DOHH2 (cell line): ENCODE measurements around the gene KIF25.

Source experiments
- H3F3A ChIP-seq: fragments of 200-600 bp; sonication (generic), shearing (Covaris generic); 2 replicates; pipeline ENCODE4 v1.6.0; 2016; ENCODE audit warnings: antibody characterized with exemption, mild to moderate bottlenecking; ENCODE audit not compliant: control insufficient read depth, insufficient read depth
- H3K27ac ChIP-seq: fragments of 200-600 bp; sonication (generic); 2 replicates; pipeline ENCODE4 v1.5.1; 2014; ENCODE audit warnings: low read depth, mild to moderate bottlenecking, low read length, moderate library complexity
- H3K27me3 ChIP-seq: fragments of 200-600 bp; sonication (generic); 2 replicates; pipeline ENCODE4 v1.6.1; 2014; ENCODE audit warnings: mild to moderate bottlenecking, low read length, mixed read lengths; ENCODE audit not compliant: control insufficient read depth
- H3K36me3 ChIP-seq: fragments of 200-600 bp; sonication (generic); 2 replicates; pipeline ENCODE4 v1.6.1; 2014; ENCODE audit warnings: mild to moderate bottlenecking, low read length, moderate library complexity, mixed read lengths; ENCODE audit not compliant: control insufficient read depth
- H3K4me1 ChIP-seq: fragments of 200-600 bp; sonication (generic); 2 replicates; pipeline ENCODE4 v1.6.1; 2014; ENCODE audit warnings: mild to moderate bottlenecking, low read length, mixed read lengths; ENCODE audit not compliant: control insufficient read depth
- H3K4me2 ChIP-seq: fragments of 200-600 bp; sonication (generic); 2 replicates; pipeline ENCODE4 v1.6.0; 2014; ENCODE audit warnings: mild to moderate bottlenecking, low read length, moderate library complexity
- H3K4me3 ChIP-seq: fragments of 200-600 bp; sonication (generic); 2 replicates; pipeline ENCODE4 v1.5.1; 2014; ENCODE audit warnings: mild to moderate bottlenecking, low read length, mixed read lengths
- H3K79me2 ChIP-seq: fragments of 200-600 bp; sonication (generic); 2 replicates; pipeline ENCODE4 v1.6.1; 2014; ENCODE audit warnings: mild to moderate bottlenecking, low read length, mixed read lengths; ENCODE audit not compliant: control insufficient read depth
- H3K9me2 ChIP-seq: fragments of 200-600 bp; sonication (generic); replicated peaks from 2 replicates; pipeline ENCODE4 v1.6.1; 2014; ENCODE audit warnings: mild to moderate bottlenecking, low read length, mixed read lengths; ENCODE audit not compliant: control insufficient read depth
- H3K9me3 ChIP-seq: fragments of 200-600 bp; sonication (generic); 2 replicates; pipeline ENCODE4 v1.6.1; 2014; ENCODE audit warnings: antibody characterized with exemption, low read length, mixed read lengths; ENCODE audit not compliant: control insufficient read depth, insufficient read depth
- H4K20me1 ChIP-seq: fragments of 200-600 bp; sonication (generic); 2 replicates; pipeline ENCODE4 v1.6.0; 2014; ENCODE audit warnings: low read depth, mild to moderate bottlenecking, antibody characterized with exemption, low read length, moderate library complexity; ENCODE audit not compliant: control insufficient read depth, insufficient read depth
- EZH2phosphoT487 ChIP-seq: fragments of 200-600 bp; sonication (generic); IDR thresholded peaks from 2 replicates; pipeline ENCODE4 v1.6.1; 2017; ENCODE audit warnings: borderline replicate concordance, mild to moderate bottlenecking, antibody characterized with exemption, low read length, moderate library complexity, mixed read lengths
- TF ChIP-seq, protein P1 (sequence below): fragments of 200-600 bp; sonication (generic); IDR thresholded peaks from one replicate; pipeline ENCODE4 v1.5.1; 2014; ENCODE audit warnings: antibody characterized with exemption, mild to moderate bottlenecking, low read depth, low read length; ENCODE audit not compliant: poor library complexity, severe bottlenecking

KIF25 gene

DNA sequence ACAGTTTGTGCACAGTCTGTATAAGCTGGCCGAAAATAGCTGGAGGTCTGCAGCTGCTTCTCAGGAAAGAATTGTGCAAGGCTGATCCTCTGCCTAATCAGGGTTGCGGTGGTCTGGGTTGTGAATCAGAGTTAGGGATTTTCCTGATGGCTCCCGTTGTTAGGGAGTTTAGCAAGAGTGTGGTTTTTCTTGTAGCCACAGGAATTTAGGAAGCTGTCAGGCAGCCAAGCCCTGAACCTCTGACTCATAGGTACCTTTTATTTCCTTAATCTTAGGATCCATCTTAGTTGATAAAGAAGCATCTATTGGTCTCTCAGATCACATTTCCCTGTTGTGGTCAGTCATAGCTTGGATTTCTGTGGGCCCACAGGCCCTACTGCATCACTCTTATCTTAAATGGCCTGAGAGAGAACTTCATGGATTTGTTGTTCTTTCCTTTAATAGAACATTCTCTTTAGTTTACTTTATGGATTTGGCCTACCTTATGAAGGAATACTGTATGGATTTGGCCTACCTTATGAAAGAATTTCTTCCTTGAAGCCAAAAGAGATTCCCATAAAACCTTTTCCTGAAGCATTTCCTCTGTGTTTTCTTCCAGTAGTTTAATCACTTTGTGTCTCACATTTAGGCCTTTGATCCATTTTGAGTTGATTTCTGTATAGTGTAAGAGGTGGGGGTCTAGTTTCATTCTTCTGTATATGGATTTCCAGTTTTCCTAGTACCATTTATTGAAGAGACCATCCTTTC is 10.3 kb downstream of the KIF25 start:
- no peaks in the 10 kb centered on the region for H3K36me3 ChIP-seq
- H3F3A ChIP-seq = no peaks in the 10 kb centered on the region
- H3K27ac ChIP-seq = no peak overlapping the region
- no peak overlapping the region for H3K4me3 ChIP-seq
- H3K27me3 ChIP-seq = no peaks in the 10 kb centered on the region
- peaks cover 12% of the 10 kb centered on the region; the same call in 1 of the 2 replicates for H3K9me3 ChIP-seq
- H3K79me2 ChIP-seq = no peaks in the 10 kb centered on the region
- no peaks in the 10 kb centered on the region for H3K9me2 ChIP-seq
- H3K4me2 ChIP-seq = no peak overlapping the region
- TF ChIP-seq, protein P1, sequence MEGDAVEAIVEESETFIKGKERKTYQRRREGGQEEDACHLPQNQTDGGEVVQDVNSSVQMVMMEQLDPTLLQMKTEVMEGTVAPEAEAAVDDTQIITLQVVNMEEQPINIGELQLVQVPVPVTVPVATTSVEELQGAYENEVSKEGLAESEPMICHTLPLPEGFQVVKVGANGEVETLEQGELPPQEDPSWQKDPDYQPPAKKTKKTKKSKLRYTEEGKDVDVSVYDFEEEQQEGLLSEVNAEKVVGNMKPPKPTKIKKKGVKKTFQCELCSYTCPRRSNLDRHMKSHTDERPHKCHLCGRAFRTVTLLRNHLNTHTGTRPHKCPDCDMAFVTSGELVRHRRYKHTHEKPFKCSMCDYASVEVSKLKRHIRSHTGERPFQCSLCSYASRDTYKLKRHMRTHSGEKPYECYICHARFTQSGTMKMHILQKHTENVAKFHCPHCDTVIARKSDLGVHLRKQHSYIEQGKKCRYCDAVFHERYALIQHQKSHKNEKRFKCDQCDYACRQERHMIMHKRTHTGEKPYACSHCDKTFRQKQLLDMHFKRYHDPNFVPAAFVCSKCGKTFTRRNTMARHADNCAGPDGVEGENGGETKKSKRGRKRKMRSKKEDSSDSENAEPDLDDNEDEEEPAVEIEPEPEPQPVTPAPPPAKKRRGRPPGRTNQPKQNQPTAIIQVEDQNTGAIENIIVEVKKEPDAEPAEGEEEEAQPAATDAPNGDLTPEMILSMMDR = no peak
- no peak for TF ChIP-seq EZH2phosphoT487
- no peaks in the 10 kb centered on the region for H3K4me1 ChIP-seq
- H4K20me1 ChIP-seq = no peaks in the 10 kb centered on the region

DNA sequence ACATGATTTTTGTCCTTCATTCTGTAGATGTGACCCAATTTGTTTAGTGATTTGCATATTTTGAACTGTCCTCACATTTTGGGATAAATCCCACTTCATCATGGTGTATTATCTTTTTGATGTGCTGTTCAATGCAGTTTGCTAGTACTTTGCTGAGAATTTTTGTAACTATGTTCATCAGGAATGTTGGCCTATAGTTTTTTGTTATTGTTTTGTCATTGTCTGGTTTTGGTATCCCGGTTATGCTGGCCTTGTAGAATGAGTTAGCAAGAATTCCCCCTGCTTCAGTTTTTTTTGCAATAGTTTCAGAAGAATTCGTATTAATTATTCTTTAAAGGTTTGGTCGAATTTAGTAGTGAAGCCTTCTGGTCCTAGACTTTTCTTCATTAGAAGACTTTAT is 11.9 kb downstream of the KIF25 start:
- Histone ChIP-seq H3F3A (no peaks in the 10 kb centered on the region), H4K20me1 (no peaks in the 10 kb centered on the region), H3K4me1 (no peaks in the 10 kb centered on the region), H3K9me2 (no peaks in the 10 kb centered on the region), H3K36me3 (no peaks in the 10 kb centered on the region), H3K27ac (no peak overlapping the region), H3K79me2 (no peaks in the 10 kb centered on the region), H3K9me3 (peaks cover 16% of the 10 kb centered on the region; the same call in 1 of the 2 replicates), H3K27me3 (no peaks in the 10 kb centered on the region), H3K4me2 (no peak overlapping the region), H3K4me3 (no peak overlapping the region)
- no peak for TF ChIP-seq EZH2phosphoT487
- TF ChIP-seq, protein P1 = no peak

DNA sequence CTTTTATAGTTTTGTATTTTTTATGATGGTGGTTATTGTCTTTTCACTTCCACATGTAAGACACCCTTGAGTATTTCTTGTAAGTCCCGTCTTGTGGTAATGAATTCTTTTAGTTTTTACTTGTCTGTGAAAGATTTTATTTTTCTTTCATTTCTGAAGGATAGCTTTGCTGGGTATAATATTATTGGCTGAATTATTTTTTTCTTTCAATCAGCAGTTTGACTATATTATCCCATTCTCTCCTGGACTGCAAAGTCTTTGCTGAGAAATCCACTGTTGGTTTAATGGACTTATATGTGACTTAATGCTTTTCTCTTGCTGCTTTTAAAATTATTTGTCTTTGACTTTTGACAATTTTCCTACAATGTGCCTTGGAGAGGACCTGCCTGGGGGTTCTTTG is 13.8 kb downstream of the KIF25 start:
- no peaks in the 10 kb centered on the region for H3F3A ChIP-seq
- H3K4me2 ChIP-seq = no peak overlapping the region
- H3K4me1 ChIP-seq = no peaks in the 10 kb centered on the region
- no peak overlapping the region for H3K27ac ChIP-seq
- H3K27me3 ChIP-seq = no peaks in the 10 kb centered on the region
- TF ChIP-seq EZH2phosphoT487 = no peak
- TF ChIP-seq, protein P1 = no peak
- H3K36me3 ChIP-seq = no peaks in the 10 kb centered on the region
- no peak overlapping the region for H3K4me3 ChIP-seq
- H3K9me3 ChIP-seq = peaks cover 16% of the 10 kb centered on the region; the same call in 1 of the 2 replicates
- H4K20me1 ChIP-seq = no peaks in the 10 kb centered on the region
- no peaks in the 10 kb centered on the region for H3K79me2 ChIP-seq
- no peaks in the 10 kb centered on the region for H3K9me2 ChIP-seq
